Endothelial cell of umbilical vein (primary cell): Measurements from ENCODE around the gene DIAPH1. TPM values are rescaled to one million over a fixed set of nuclear protein-coding genes. Genes with fewer than 3 reads are reported as not detected.
A peak's percentile ranks its signal among the peaks of the same experiment; 100 is the strongest.

ENCODE experiments used
- BruUV-seq: library from RNA; stranded (reverse); fragments of 400-500 nt; replicated peaks from 2 replicates; lab custom pipeline; 2021; lab: Mats Ljungman, UMichigan
- CTCF ChIA-PET: fragments of 300-600, 350-600 bp; sonication (Branson Sonifier 250); formaldehyde crosslinking; loops from one replicate; lab custom pipeline; 2021; ENCODE audit warnings: antibody characterized with exemption, inconsistent platforms; lab: Charles Lee
- POLR2A ChIA-PET: fragments of 300-600, 350-600 bp; sonication (Branson Sonifier 250); formaldehyde crosslinking; loops from one replicate; lab custom pipeline; 2021; ENCODE audit warnings: antibody characterized with exemption, inconsistent platforms; lab: Charles Lee
- DNase-seq: peaks from one replicate; pipeline ENCODE4 v3.0.0-alpha.2; 2011; ENCODE audit warnings: low read depth, low spot score
- FAIRE-seq: peaks from 2 replicates; lab custom pipeline; 2011; peaks lifted over from hg19 to GRCh38; lab: Jason Lieb, UNC
- H2AFZ ChIP-seq: 2 replicates; pipeline ENCODE4 v1.6.0; 2012; ENCODE audit warnings: low read depth, low read length, control low read depth, inconsistent platforms
- H3K27ac ChIP-seq: 2 replicates; pipeline ENCODE4 v1.5.1; 2011; ENCODE audit warnings: low read depth, mild to moderate bottlenecking, control low read depth, low read length, moderate library complexity; ENCODE audit not compliant: insufficient read depth
- H3K27me3 ChIP-seq, 2 experiments: 2 replicates each; pipeline versions ENCODE4 v1.6.0 to v1.6.1; 2011; ENCODE audit warnings: low read length in 2 of 2, mixed read lengths in 1 of 2; ENCODE audit not compliant: control insufficient read depth in 2 of 2, insufficient read depth in 2 of 2
- H3K36me3 ChIP-seq, 2 experiments: 2 replicates in 1 of 2; 3 replicates in 1 of 2; pipeline ENCODE4 v1.5.1; 2011; ENCODE audit warnings: low read length in 2 of 2, mild to moderate bottlenecking in 1 of 2, moderate library complexity in 1 of 2; ENCODE audit not compliant: control insufficient read depth in 2 of 2, insufficient read depth in 2 of 2; ENCODE audit errors: extremely low read depth in 1 of 2
- H3K4me1 ChIP-seq: 3 replicates; pipeline ENCODE4 v1.5.1; 2011; ENCODE audit warnings: mild to moderate bottlenecking, low read length; ENCODE audit not compliant: control insufficient read depth, insufficient read depth; ENCODE audit errors: extremely low read depth
- H3K4me2 ChIP-seq: 2 replicates; pipeline ENCODE4 v1.6.1; 2011; ENCODE audit warnings: low read length, control low read depth, mixed read lengths; ENCODE audit not compliant: insufficient read depth
- H3K4me3 ChIP-seq, 3 experiments: fragments of 200-600 bp in 1 of 3; sonication (generic), shearing (Covaris generic) in 1 of 3; replicated peaks in 1 of 3; 2 replicates each; pipeline ENCODE4 v1.5.1; 2011 to 2016; ENCODE audit warnings: control low read depth in 3 of 3, low read length in 3 of 3, mild to moderate bottlenecking in 2 of 3, inconsistent platforms in 1 of 3, low read depth in 1 of 3, moderate library complexity in 1 of 3; ENCODE audit not compliant: insufficient read depth in 1 of 3
- H3K79me2 ChIP-seq: 2 replicates; pipeline ENCODE4 v1.6.0; 2012; ENCODE audit warnings: low read length, inconsistent platforms; ENCODE audit not compliant: control insufficient read depth, insufficient read depth
- H3K9ac ChIP-seq: replicated peaks from 2 replicates; pipeline ENCODE3; 2011; ENCODE audit warnings: low read length, control low read depth; ENCODE audit not compliant: insufficient read depth; ENCODE audit errors: extremely low read depth
- H3K9me1 ChIP-seq: replicated peaks from 3 replicates; pipeline ENCODE4 v1.6.0; 2011; ENCODE audit warnings: mild to moderate bottlenecking, low read length; ENCODE audit not compliant: control insufficient read depth, insufficient read depth; ENCODE audit errors: extremely low read depth
- H3K9me3 ChIP-seq: replicated peaks from 2 replicates; pipeline ENCODE4 v1.5.1; 2012; ENCODE audit warnings: low read length, inconsistent platforms; ENCODE audit not compliant: control insufficient read depth, insufficient read depth
- H4K20me1 ChIP-seq: replicated peaks from 2 replicates; pipeline ENCODE3; 2011; ENCODE audit warnings: mild to moderate bottlenecking, low read length; ENCODE audit not compliant: control insufficient read depth, insufficient read depth; ENCODE audit errors: extremely low read depth
- CTCF ChIP-seq, 2 donors: IDR thresholded peaks; 1 replicate in 1 of 2; 2 replicates in 1 of 2; pipeline ENCODE4 v1.5.1; 2011; ENCODE audit warnings: low read length in 2 of 2, mild to moderate bottlenecking in 2 of 2, moderate library complexity in 2 of 2, control low read depth in 1 of 2, inconsistent platforms in 1 of 2, low read depth in 1 of 2; ENCODE audit not compliant: insufficient read depth in 1 of 2; ENCODE audit errors: extremely low read depth in 1 of 2
- EZH2 ChIP-seq: IDR thresholded peaks from 2 replicates; pipeline ENCODE4 v1.6.1; 2012; ENCODE audit warnings: borderline replicate concordance, low read depth, mild to moderate bottlenecking, moderate library complexity, low read length, inconsistent platforms; ENCODE audit not compliant: severe bottlenecking
- FOS ChIP-seq: IDR thresholded peaks from 2 replicates; pipeline ENCODE4 v1.6.1; 2011; ENCODE audit warnings: mild to moderate bottlenecking, low read length, moderate library complexity, borderline replicate concordance; ENCODE audit not compliant: insufficient read depth
- GATA2 ChIP-seq: IDR thresholded peaks from 2 replicates; pipeline ENCODE4 v1.7.0; 2011; ENCODE audit warnings: low read depth, mild to moderate bottlenecking, moderate library complexity, mixed read lengths, low read length; ENCODE audit not compliant: insufficient read length, insufficient read depth
- JUN ChIP-seq: IDR thresholded peaks from 2 replicates; pipeline ENCODE4 v1.6.1; 2011; ENCODE audit warnings: borderline replicate concordance, low read depth; ENCODE audit not compliant: insufficient read length, insufficient read depth
- MAX ChIP-seq: IDR thresholded peaks from 2 replicates; pipeline ENCODE4 v1.6.1; 2011; ENCODE audit not compliant: insufficient read depth, insufficient read length
- MYC ChIP-seq: IDR thresholded peaks from one replicate; pipeline ENCODE4 v1.6.1; 2011; ENCODE audit warnings: mild to moderate bottlenecking, low read depth, low read length
- POLR2A ChIP-seq: IDR thresholded peaks from 2 replicates; pipeline ENCODE4 v1.6.1; 2012; ENCODE audit warnings: low read depth, mild to moderate bottlenecking, control low read depth, low read length
- POLR2AphosphoS5 ChIP-seq: IDR thresholded peaks from 2 replicates; pipeline ENCODE4 v1.6.1; 2012; ENCODE audit warnings: low read depth, mild to moderate bottlenecking, control low read depth, low read length, moderate library complexity; ENCODE audit not compliant: insufficient read depth
- dilution Hi-C: fragments of 300-500 bp; cut with MboI; formaldehyde crosslinking; loops from one replicate; pipeline ENCODE4 v1.15.0; 2019; ENCODE audit warnings: low sequenced_read_pairs; ENCODE audit not compliant: extremely low pct_ligation_motif_present
- intact Hi-C: fragments of 100-400 bp; cut with micrococcal nuclease; formaldehyde crosslinking; loops from one replicate; pipeline ENCODE4 v1.10.0; 2022
- polyA plus RNA-seq, 4 experiments: library from polyadenylated mRNA; depleted of rRNA in 3 of 4; stranded (reverse) in 3 of 4; unstranded in 1 of 4; fragments of >200 nt; gene quantifications; 2 replicates each; pipeline versions ENCODE4 v1.2.1 to v1.2.3, GENCODE V29; 2011 to 2012; ENCODE audit warnings: missing spikeins in 1 of 4
- total RNA-seq: library from RNA; stranded (reverse); gene quantifications from 2 replicates; pipeline ENCODE4 v1.2.3, GENCODE V29; 2021

Gene DIAPH1
- total and polyA plus RNA-seq, 2 donors (not counting 3 experiments of a cell fraction or from before 2014, with no cell fraction given), result 68.6 to 105 TPM

- Histone ChIP-seq H3K9me3 (no peaks in the 10 kb centered on the region), H3K4me2 (peak overlapping the region; percentile 90), H3K36me3 (peaks cover 0 to 7% of the 10 kb centered on the region in 2 experiments), H3K4me1 (peaks cover 18% of the 10 kb centered on the region), H3K4me3 (peak overlapping the region; percentile 77 to 84 (median 80)), H3K27ac (peak overlapping the region; percentile 22), H4K20me1 (peaks cover 3% of the 10 kb centered on the region), H2AFZ (no peak overlapping the region), H3K9ac (peak overlapping the region; percentile 67), H3K27me3 (no peaks in the 10 kb centered on the region), H3K9me1 (no peaks in the 10 kb centered on the region), H3K79me2 (peaks cover 38% of the 10 kb centered on the region)
- intact Hi-C loops (no loop called here), dilution Hi-C loops (no loop called here)
- no peak for TF ChIP-seq EZH2
- TF ChIP-seq POLR2AphosphoS5, result no peak
- TF ChIP-seq MYC, result no peak
- no peak for TF ChIP-seq POLR2A
- TF ChIP-seq GATA2, result no peak
- no peak for TF ChIP-seq JUN
- no peak for TF ChIP-seq CTCF (IDR thresholded peaks at IDR 0.05; ENCODE audit: extremely low read depth in 1 of 2, insufficient read depth in 1 of 2, low read depth in 1 of 2, low read length in 2 of 2)
- TF ChIP-seq MAX, result no peak
- TF ChIP-seq FOS, result no peak
- DNase-seq (no peak), FAIRE-seq (no peak)
- CTCF ChIA-PET, result interaction anchor here (0.7 to 8.5 kb wide), 10 partner anchors 11 to 187 kb away, joined by 3 to 1019 read pairs (median 24); partner anchors contain the start of genes HDAC3, PCDHGA12 and RELL2
- POLR2A ChIA-PET, result interaction anchor here (2.7 kb wide), 1 partner anchor 26 kb away, joined by 18 read pairs; no protein-coding TSS in a partner anchor
- TSS peak; percentile 46 for BruUV-seq
Observed at GRCh38 chr5:141617682-141618029, 1.1 kb downstream of the DIAPH1 start.
